ENCODE results near the gene CEMIP2. TPM values are rescaled to one million over a fixed set of nuclear protein-coding genes. Genes with fewer than 3 reads are reported as not detected.

CEMIP2 gene
- total and polyA plus RNA-seq, 4 donors: 18.8 to 123 (median 38.6) TPM

GRCh38 chr9:71710856-71711255 lies 57.5 kb downstream of the CEMIP2 start:
- TF ChIP-seq TAF1 (conservative IDR thresholded peaks at IDR 0.05) (no peak), SP1 (IDR thresholded peaks at IDR 0.05) (no peak), EGR1 (IDR thresholded peaks at IDR 0.05; ENCODE audit: low read depth in 2 of 2) (no peak)
- TF ChIP-seq, protein P1, sequence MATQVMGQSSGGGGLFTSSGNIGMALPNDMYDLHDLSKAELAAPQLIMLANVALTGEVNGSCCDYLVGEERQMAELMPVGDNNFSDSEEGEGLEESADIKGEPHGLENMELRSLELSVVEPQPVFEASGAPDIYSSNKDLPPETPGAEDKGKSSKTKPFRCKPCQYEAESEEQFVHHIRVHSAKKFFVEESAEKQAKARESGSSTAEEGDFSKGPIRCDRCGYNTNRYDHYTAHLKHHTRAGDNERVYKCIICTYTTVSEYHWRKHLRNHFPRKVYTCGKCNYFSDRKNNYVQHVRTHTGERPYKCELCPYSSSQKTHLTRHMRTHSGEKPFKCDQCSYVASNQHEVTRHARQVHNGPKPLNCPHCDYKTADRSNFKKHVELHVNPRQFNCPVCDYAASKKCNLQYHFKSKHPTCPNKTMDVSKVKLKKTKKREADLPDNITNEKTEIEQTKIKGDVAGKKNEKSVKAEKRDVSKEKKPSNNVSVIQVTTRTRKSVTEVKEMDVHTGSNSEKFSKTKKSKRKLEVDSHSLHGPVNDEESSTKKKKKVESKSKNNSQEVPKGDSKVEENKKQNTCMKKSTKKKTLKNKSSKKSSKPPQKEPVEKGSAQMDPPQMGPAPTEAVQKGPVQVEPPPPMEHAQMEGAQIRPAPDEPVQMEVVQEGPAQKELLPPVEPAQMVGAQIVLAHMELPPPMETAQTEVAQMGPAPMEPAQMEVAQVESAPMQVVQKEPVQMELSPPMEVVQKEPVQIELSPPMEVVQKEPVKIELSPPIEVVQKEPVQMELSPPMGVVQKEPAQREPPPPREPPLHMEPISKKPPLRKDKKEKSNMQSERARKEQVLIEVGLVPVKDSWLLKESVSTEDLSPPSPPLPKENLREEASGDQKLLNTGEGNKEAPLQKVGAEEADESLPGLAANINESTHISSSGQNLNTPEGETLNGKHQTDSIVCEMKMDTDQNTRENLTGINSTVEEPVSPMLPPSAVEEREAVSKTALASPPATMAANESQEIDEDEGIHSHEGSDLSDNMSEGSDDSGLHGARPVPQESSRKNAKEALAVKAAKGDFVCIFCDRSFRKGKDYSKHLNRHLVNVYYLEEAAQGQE (IDR thresholded peaks at IDR 0.05): no peak
- no peak overlapping the region for H3K9ac ChIP-seq (ENCODE audit: low read depth in 1 of 2, low read length in 2 of 2)
- H3K27ac ChIP-seq (ENCODE audit: low read depth in 1 of 2, low read length in 2 of 2): no peak overlapping the region
- no peaks in the 10 kb centered on the region for H3K27me3 ChIP-seq (ENCODE audit: control insufficient read depth in 4 of 4, insufficient read depth in 4 of 4, low read length in 3 of 4)
- H3K9me3 ChIP-seq (ENCODE audit: control insufficient read depth in 4 of 4, low read length in 3 of 4): no peaks in the 10 kb centered on the region
- peaks cover 11 to 65% (median 50%) of the 10 kb centered on the region in 4 donors for H3K36me3 ChIP-seq (ENCODE audit: control insufficient read depth in 4 of 4, insufficient read depth in 3 of 4, low read depth in 1 of 4, low read length in 3 of 4)
- no peak overlapping the region for H3K4me3 ChIP-seq (ENCODE audit: low read depth in 1 of 3, low read length in 3 of 3)
- H3K4me1 ChIP-seq (ENCODE audit: control insufficient read depth in 4 of 4, insufficient read depth in 4 of 4, low read length in 3 of 4): peaks cover 4 to 11% (median 10%) of the 10 kb centered on the region in 4 donors
- no peak for DNase-seq (ENCODE audit: low spot score)

- H3K4me1 ChIP-seq (ENCODE audit: control insufficient read depth in 4 of 4, insufficient read depth in 4 of 4, low read length in 3 of 4): peaks cover under 1 to 10% (median 7%) of the 10 kb centered on the region in 4 donors
- no peak overlapping the region for H3K4me3 ChIP-seq (ENCODE audit: low read depth in 1 of 3, low read length in 3 of 3)
- 76% methylated on average over 5 of the region's 5 CpGs for WGBS
- no peaks in the 10 kb centered on the region for H3K27me3 ChIP-seq (ENCODE audit: control insufficient read depth in 4 of 4, insufficient read depth in 4 of 4, low read length in 3 of 4)
- TF ChIP-seq EGR1 (IDR thresholded peaks at IDR 0.05; ENCODE audit: low read depth in 2 of 2) (no peak), SP1 (IDR thresholded peaks at IDR 0.05) (no peak), JUND (IDR thresholded peaks at IDR 0.05) (no peak), HNF4G (IDR thresholded peaks at IDR 0.05) (no peak), FOXA1 (IDR thresholded peaks at IDR 0.05) (no peak), TAF1 (conservative IDR thresholded peaks at IDR 0.05) (no peak), NR2F2 (IDR thresholded peaks at IDR 0.05) (no peak), RAD21 (IDR thresholded peaks at IDR 0.05) (no peak), CTCF (IDR thresholded peaks at IDR 0.05; ENCODE audit: low read depth, low read length, missing input control) (no peak), FOXA2 (IDR thresholded peaks at IDR 0.05) (no peak), MAX (IDR thresholded peaks at IDR 0.05) (no peak), RXRA (IDR thresholded peaks at IDR 0.05) (no peak), ZBTB33 (IDR thresholded peaks at IDR 0.05) (no peak), HNF4A (conservative IDR thresholded peaks at IDR 0.05) (no peak), GABPA (IDR thresholded peaks at IDR 0.05 in 1 of 2, conservative IDR thresholded peaks at IDR 0.05 in 1 of 2) (no peak), ATF3 (IDR thresholded peaks at IDR 0.05) (no peak), YY1 (IDR thresholded peaks at IDR 0.05) (no peak)
- TF ChIP-seq, protein P1 (IDR thresholded peaks at IDR 0.05): no peak
- no peaks in the 10 kb centered on the region for H3K9me3 ChIP-seq (ENCODE audit: control insufficient read depth in 4 of 4, low read length in 3 of 4)
- H3K36me3 ChIP-seq (ENCODE audit: control insufficient read depth in 4 of 4, insufficient read depth in 3 of 4, low read depth in 1 of 4, low read length in 3 of 4): peaks cover 11 to 68% (median 50%) of the 10 kb centered on the region in 4 donors
- no peak overlapping the region for H3K27ac ChIP-seq (ENCODE audit: low read depth in 1 of 2, low read length in 2 of 2)
- no peak overlapping the region for H3K9ac ChIP-seq (ENCODE audit: low read depth in 1 of 2, low read length in 2 of 2)
- no peak for DNase-seq (ENCODE audit: low spot score)
Observed at GRCh38 chr9:71710201-71710600, 58.1 kb downstream of the CEMIP2 start.

Measured in liver (tissue), 9 donors.